Ovary (tissue), 9 donors: Measurements from ENCODE around the gene MLX. TPM values are rescaled to one million over a fixed set of nuclear protein-coding genes. Genes with fewer than 3 reads are reported as not detected.
A peak's percentile ranks its signal among the peaks of the same experiment; 100 is the strongest.

Experiments
- DNase-seq, 5 donors: peaks; one replicate each; pipeline ENCODE4 v3.0.0-alpha.2; 2019 to 2020
- H3K27ac ChIP-seq, 2 donors: fragments of 200-600 bp; one replicate each; pipeline versions ENCODE4 v1.5.1 to v1.8.0; 2019 to 2022
- H3K27me3 ChIP-seq: fragments of 200-600 bp; one replicate; pipeline ENCODE4 v1.8.0; 2022
- H3K36me3 ChIP-seq: fragments of 200-600 bp; sonication (generic); one replicate; pipeline ENCODE4 v1.5.1; 2019
- H3K4me1 ChIP-seq: one replicate; pipeline ENCODE4 v1.8.1; 2013; ENCODE audit warnings: mild to moderate bottlenecking, moderate library complexity; ENCODE audit not compliant: insufficient read depth
- H3K4me3 ChIP-seq: fragments of 200-600 bp; sonication (generic); one replicate; pipeline ENCODE4 v1.5.1; 2017
- H3K9me3 ChIP-seq, 2 donors: fragments of 200-600 bp in 1 of 2; sonication (generic) in 1 of 2; one replicate each; pipeline versions ENCODE4 v1.5.1 to v1.8.1; 2013 to 2019; ENCODE audit warnings: mild to moderate bottlenecking in 1 of 2, moderate library complexity in 1 of 2
- CTCF ChIP-seq, 3 donors: fragments of 450-650 bp in 2 of 3; fragments of 200-600 bp in 1 of 3; IDR thresholded peaks; one replicate each; pipeline versions ENCODE4 v1.5.1 to v1.8.0; 2016 to 2022; ENCODE audit warnings: antibody characterized with exemption in 3 of 3, mild to moderate bottlenecking in 1 of 3
- EP300 ChIP-seq: sonication (generic); formaldehyde crosslinking; IDR thresholded peaks from one replicate; pipeline ENCODE4 v1.6.1; 2017; ENCODE audit warnings: antibody characterized with exemption
- POLR2A ChIP-seq: fragments of 450-650 bp; IDR thresholded peaks from one replicate; pipeline ENCODE4 v1.6.1; 2017; ENCODE audit warnings: antibody characterized with exemption, mild to moderate bottlenecking, moderate library complexity
- WGBS, 3 donors: extraction: QIAGEN DNeasy Blood & Tissue Kit in 1 of 3; methylation state at CpG; one replicate each; pipeline versions ENCODE4 v1.1.5 to v1.1.7; 2013 to 2017; 5-methylcytosine and 5-hydroxymethylcytosine counted together
- intact Hi-C, 4 donors: fragments of 100-400 bp; cut with DNase I; formaldehyde crosslinking; loops; one replicate each; pipeline versions ENCODE4 v1.11.0 to v1.15.1; 2022 to 2023
- polyA plus RNA-seq, 2 donors: library from polyadenylated mRNA; stranded (reverse); fragments of 200-250 nt in 1 of 2; fragments of 350-450 nt in 1 of 2; fragmentation: Illumina TruSeq in 1 of 2; extraction: RNeasy Lipid Tissue Mini Kit (QIAGEN cat#74804) in 1 of 2; gene quantifications; one replicate each; pipeline ENCODE4 v1.2.3, GENCODE V29; 2013 to 2014
- total RNA-seq, 7 donors: library from RNA; depleted of rRNA in 2 of 7; stranded (reverse); fragments of >200 nt in 2 of 7; fragmentation: NEBNext Ultra II Directional in 3 of 7; extraction: Animal tissue kit (Norgen Biotek cat#: 25700) in 3 of 7; gene quantifications; one replicate each; pipeline versions ENCODE4 v1.1.0 to v1.2.4, GENCODE V29; 2016 to 2023
- donor health status: DM: no; HTN: no; CAD: no; lungs with moderate emphysema.
- donor health status: DM: no; HTN: no; CAD: no.
- donor health status: Bipolar disorder and iron deficiency.
- donor health status: DM: yes; HTN: yes; CAD: no.
- donor health status: DM: no; HTN: no; CAD: no.
- donor health status: DM: yes; HTN: yes; CAD: no.

Gene MLX
- total and polyA plus RNA-seq, 9 donors: 16.5 to 50.8 (median 24.4) TPM

- peak in 1 of 5 donors; percentile 36 for DNase-seq
- no peak for TF ChIP-seq EP300
- TF ChIP-seq CTCF (IDR thresholded peaks at IDR 0.05): no peak
- no peak for TF ChIP-seq POLR2A
- H3K4me3 ChIP-seq: no peak overlapping the region
- intact Hi-C loops: loop anchor here in 1 of 4 donors (5.0 kb wide), 1 partner anchor 64 kb away; the partner anchor contains the start of gene ATP6V0A1
- H3K27me3 ChIP-seq: no peaks in the 10 kb centered on the region
- 34 to 42% (median 39%) methylated on average over 8 of the region's 8 CpGs for WGBS, 3 donors
- H3K4me1 ChIP-seq: peaks cover 63% of the 10 kb centered on the region
- peak overlapping the region; percentile 87 to 92 for H3K27ac ChIP-seq
- no peaks in the 10 kb centered on the region for H3K9me3 ChIP-seq
- H3K36me3 ChIP-seq: no peaks in the 10 kb centered on the region
Observed at GRCh38 chr17:42521036-42521435, 45.9 kb upstream of the MLX start.

DNA sequence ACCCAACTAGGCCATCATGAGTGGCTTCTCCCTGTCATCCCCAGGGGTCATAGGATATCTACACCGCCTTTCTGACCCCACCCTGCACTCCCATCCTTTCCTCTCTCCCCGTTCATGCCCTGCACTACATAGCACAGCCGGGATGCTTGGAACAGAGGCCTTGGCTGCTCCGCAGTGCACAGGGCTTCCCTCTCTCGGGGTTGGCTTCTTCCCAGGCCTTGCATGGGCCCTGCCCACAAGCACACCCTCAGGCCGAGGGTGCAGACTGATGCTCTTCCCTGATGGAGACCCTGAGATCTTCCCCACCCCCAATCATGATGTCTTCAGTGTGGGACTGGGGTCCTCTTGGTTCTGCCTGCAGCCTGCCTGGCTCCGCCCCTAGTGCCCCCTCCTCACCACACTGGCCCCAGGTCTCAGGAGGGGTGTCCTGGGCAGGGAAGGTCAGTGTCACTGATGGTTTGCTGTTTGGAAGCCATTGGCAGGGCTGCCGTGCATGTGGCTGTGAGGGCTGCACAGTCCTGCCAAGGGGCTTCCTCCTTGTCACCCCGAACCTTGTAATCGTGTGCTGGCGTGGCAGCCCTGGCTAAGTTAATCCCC lies 45.1 kb upstream of the MLX start:
- TF ChIP-seq POLR2A (no peak), CTCF (IDR thresholded peaks at IDR 0.05) (no peak), EP300 (no peak)
- Histone ChIP-seq H3K27me3 (no peaks in the 10 kb centered on the region), H3K27ac (peak overlapping the region; percentile 87 to 92), H3K36me3 (no peaks in the 10 kb centered on the region), H3K9me3 (no peaks in the 10 kb centered on the region), H3K4me3 (no peak overlapping the region), H3K4me1 (peaks cover 57% of the 10 kb centered on the region)
- 13 to 27% (median 22%) methylated on average over 9 to 11 of the region's 11 CpGs for WGBS, 3 donors
- peak; percentile 48 to 74 (median 59) for DNase-seq
- intact Hi-C loops: loop anchor here in 1 of 4 donors (5.0 kb wide), 1 partner anchor 64 kb away; the partner anchor contains the start of gene ATP6V0A1

- H3K4me3 ChIP-seq: no peak overlapping the region
Observed at GRCh38 chr17:42522263-42522790, 44.6 kb upstream of the MLX start.

DNA sequence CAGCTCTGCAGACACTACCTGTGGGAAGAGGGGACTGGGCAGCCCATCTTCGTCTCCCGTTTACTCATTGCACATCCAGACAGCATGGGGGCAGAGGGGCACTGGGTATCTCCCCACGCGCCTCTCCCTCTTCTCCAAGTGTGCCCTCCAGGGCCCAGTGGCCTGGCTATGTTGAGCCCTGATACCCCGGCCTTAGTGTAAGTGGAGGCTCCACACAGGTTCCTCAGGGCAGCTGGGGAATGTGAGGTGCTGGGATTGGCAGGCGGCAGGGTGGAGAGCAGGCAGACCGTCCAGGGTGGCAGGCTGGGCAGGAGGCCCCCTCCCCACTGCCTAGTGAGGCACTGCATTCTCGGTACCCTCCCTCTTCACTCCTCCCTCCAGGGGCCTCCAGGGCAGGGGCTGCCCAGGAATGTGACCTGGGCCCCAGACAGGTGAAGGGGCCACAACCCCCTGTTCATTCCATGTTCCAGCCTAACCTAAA lies 44.1 kb upstream of the MLX start:
- Histone ChIP-seq H3K36me3 (no peaks in the 10 kb centered on the region), H3K27me3 (no peaks in the 10 kb centered on the region), H3K9me3 (no peaks in the 10 kb centered on the region), H3K4me1 (peaks cover 51% of the 10 kb centered on the region), H3K27ac (peak overlapping the region; percentile 87 to 92), H3K4me3 (no peak overlapping the region)
- WGBS, 3 donors: 82 to 90% (median 86%) methylated on average over 8 of the region's 8 CpGs
- intact Hi-C loops: loop anchor here in 1 of 4 donors (5.0 kb wide), 1 partner anchor 66 kb away; the partner anchor contains the start of gene ATP6V0A1
- DNase-seq: peak in 1 of 5 donors; percentile 42
- TF ChIP-seq CTCF (IDR thresholded peaks at IDR 0.05) (no peak), POLR2A (no peak), EP300 (no peak)

More at GRCh38 chr17:42522263-42522790, 44.6 kb upstream of the MLX start:
- H3K27ac ChIP-seq: peak overlapping the region; percentile 87 to 92
- peaks cover 52% of the 10 kb centered on the region for H3K4me1 ChIP-seq
- H3K9me3 ChIP-seq: no peaks in the 10 kb centered on the region
- no peaks in the 10 kb centered on the region for H3K27me3 ChIP-seq
- intact Hi-C loops: loop anchor here in 1 of 4 donors (5.0 kb wide), 1 partner anchor 65 kb away; the partner anchor contains the start of gene ATP6V0A1
- 36 to 42% (median 40%) methylated on average over 9 of the region's 9 CpGs for WGBS, 3 donors
- H3K36me3 ChIP-seq: no peaks in the 10 kb centered on the region
- peak in 2 of 5 donors; percentile 48 to 66 for DNase-seq
- no peak for TF ChIP-seq EP300
- no peak for TF ChIP-seq POLR2A
